NCI-H1694 treated with DMSO at 0.1 percent for 48 hours (cell line): Measurements from ENCODE around the gene SLC44A2.
A peak's percentile ranks its signal among the peaks of the same experiment; 100 is the strongest.
"Not testable (repeated sequence)": the region's sequence is repeated elsewhere in the genome, so short reads cannot be mapped to it uniquely, and the experiment has no call there.

ENCODE experiments used
- DNase-seq: peaks from one replicate; lab custom pipeline; 2025; lab: John Stamatoyannopoulos, UW

Gene SLC44A2

GRCh38 chr19:10651851-10652250 lies 26.5 kb downstream of the SLC44A2 start:
- no peak for DNase-seq

GRCh38 chr19:10653482-10653731 lies 28.1 kb downstream of the SLC44A2 start:
- no peak for DNase-seq

- DNase-seq, result peak; percentile 99
These were observed 28.6 kb downstream of the SLC44A2 start, which contains the start of gene ILF3 for GRCh38 chr19:10653732-10654609. Gene ILF3 (plus strand): TSS chr19:10654346. CDS start chr19:10670606, 16,260 bp downstream.

GRCh38 chr19:10654610-10655456 lies 29.5 kb downstream of the SLC44A2 start:
- peak; percentile 33 for DNase-seq

GRCh38 chr19:10655457-10656312 lies 30.3 kb downstream of the SLC44A2 start:
- DNase-seq, result peak; percentile 21

GRCh38 chr19:10660346-10660745 lies 35.0 kb downstream of the SLC44A2 start:
- no peak for DNase-seq

- no peak for DNase-seq
These were observed 36.6 kb downstream of the SLC44A2 start for GRCh38 chr19:10661946-10662345.

- DNase-seq, result no peak
These were observed 37.3 kb downstream of the SLC44A2 start for GRCh38 chr19:10662384-10663251.

GRCh38 chr19:10663252-10663563 lies 37.9 kb downstream of the SLC44A2 start:
- DNase-seq, result not testable (repeated sequence)

- DNase-seq, result no peak
These were observed 42.5 kb downstream of the SLC44A2 start for GRCh38 chr19:10667867-10668266.

GRCh38 chr19:10669246-10669645 lies 43.9 kb downstream of the SLC44A2 start:
- no peak for DNase-seq

GRCh38 chr19:10670182-10670581 lies 44.8 kb downstream of the SLC44A2 start:
- no peak for DNase-seq

GRCh38 chr19:10670876-10671804 lies 45.8 kb downstream of the SLC44A2 start:
- no peak for DNase-seq

GRCh38 chr19:10671922-10672321 lies 46.6 kb downstream of the SLC44A2 start:
- not testable (repeated sequence) for DNase-seq

GRCh38 chr19:10675214-10675613 lies 49.9 kb downstream of the SLC44A2 start:
- not testable (repeated sequence) for DNase-seq

GRCh38 chr19:10677751-10678150 lies 52.4 kb downstream of the SLC44A2 start:
- DNase-seq, result peak; percentile 51

- no peak for DNase-seq
These were observed 53.5 kb downstream of the SLC44A2 start for GRCh38 chr19:10678813-10679212.

- no peak for DNase-seq
These were observed 54.4 kb downstream of the SLC44A2 start for GRCh38 chr19:10679743-10680142.

- DNase-seq, result no peak
These were observed 55.3 kb downstream of the SLC44A2 start for GRCh38 chr19:10680545-10681135.

- DNase-seq, result no peak
These were observed 56.3 kb downstream of the SLC44A2 start for GRCh38 chr19:10681658-10682057.
